ENCODE results near the gene MET.

GRCh38 chr7:116663744-116664143, 8.3 kb upstream of the MET start:
- no peak for TF ChIP-seq SUZ12 (IDR thresholded peaks at IDR 0.05; ENCODE audit: extremely low read depth, insufficient read depth, insufficient read length)
- TF ChIP-seq ZNF274 (IDR thresholded peaks at IDR 0.05; ENCODE audit: low read depth, low read length) = no peak
- no peak for TF ChIP-seq YY1 (IDR thresholded peaks at IDR 0.05; ENCODE audit: insufficient read depth, insufficient read length)

Data from NT2/D1 (cell line).